A549 (cell line): ENCODE measurements around the gene TBC1D32. TPM values are rescaled to one million over a fixed set of nuclear protein-coding genes. Genes with fewer than 3 reads are reported as not detected.

Experiments
- ATAC-seq, 2 experiments: fragments of 200-7000 bp in 1 of 2; fragments of >200 bp in 1 of 2; cut with Nextera tagmentation in 1 of 2; cut with Tn5 transposase in 1 of 2; 3 replicates each; pipeline versions ENCODE4 v1.8.0 to v1.9.1; 2018 to 2020; ENCODE audit warnings: mild to moderate bottlenecking in 1 of 2, moderate library complexity in 1 of 2
- CTCF ChIA-PET: fragments of 300-600 bp; sonication (Branson Sonifier 250); formaldehyde crosslinking; extraction: SDS; loops from one replicate; lab custom pipeline; 2021; ENCODE audit warnings: antibody characterized with exemption, inconsistent platforms; lab: Yijun Ruan, JAX
- POLR2A ChIA-PET: fragments of 350-600 bp; formaldehyde crosslinking; extraction: SDS; loops from one replicate; lab custom pipeline; 2021; ENCODE audit warnings: antibody characterized with exemption, inconsistent platforms; lab: Yijun Ruan, JAX
- DNase-seq, 2 experiments: peaks; one replicate each; pipeline versions ENCODE4 v3.0.0 to v3.0.0-alpha.2; 2011 to 2016; ENCODE audit warnings: low read depth in 1 of 2, low spot score in 1 of 2
- FAIRE-seq: peaks from 2 replicates; lab custom pipeline; 2011; peaks lifted over from hg19 to GRCh38; lab: Jason Lieb, UNC
- H3K27ac ChIP-seq, 2 experiments: fragments of >200 bp; sonication (Bioruptor Twin); formaldehyde crosslinking; 3 replicates each; pipeline ENCODE4 v1.5.1; 2016 to 2017
- H3K4me1 ChIP-seq: fragments of >200 bp; sonication (Bioruptor Twin); formaldehyde crosslinking; 3 replicates; pipeline ENCODE4 v1.6.1; 2016
- H3K4me2 ChIP-seq: fragments of >200 bp; sonication (Bioruptor Twin); formaldehyde crosslinking; 3 replicates; pipeline ENCODE4 v1.6.1; 2016
- H3K4me3 ChIP-seq: fragments of >200 bp; sonication (Bioruptor Twin); formaldehyde crosslinking; 3 replicates; pipeline ENCODE4 v1.5.1; 2016
- H3K9me3 ChIP-seq: fragments of >200 bp; sonication (Bioruptor Twin); formaldehyde crosslinking; 3 replicates; pipeline ENCODE4 v1.6.1; 2016
- BCL3 ChIP-seq: fragments of >200 bp; sonication (Bioruptor Twin); formaldehyde crosslinking; IDR thresholded peaks from 3 replicates; pipeline ENCODE4 v1.6.1; 2016
- BHLHE40 ChIP-seq: IDR thresholded peaks from 2 replicates; pipeline ENCODE4 v1.6.1; 2012; ENCODE audit warnings: low read depth, low read length, inconsistent platforms
- E2F6 ChIP-seq: IDR thresholded peaks from 2 replicates; pipeline ENCODE4 v1.6.1; 2012; ENCODE audit warnings: low read depth, borderline replicate concordance
- ELK1 ChIP-seq: fragments of 150-350 bp; IDR thresholded peaks from 2 replicates; pipeline ENCODE4 v1.6.1; 2014; ENCODE audit warnings: low read depth, mild to moderate bottlenecking, low read length
- HES2 ChIP-seq: fragments of >200 bp; sonication (Bioruptor Twin); formaldehyde crosslinking; IDR thresholded peaks from 2 replicates; pipeline ENCODE4 v1.6.1; 2016
- JUNB ChIP-seq: fragments of >200 bp; sonication (Bioruptor Twin); formaldehyde crosslinking; IDR thresholded peaks from 2 replicates; pipeline ENCODE4 v1.6.1; 2016
- MAX ChIP-seq: IDR thresholded peaks from 2 replicates; pipeline ENCODE4 v1.6.1; 2012
- NFE2L2 ChIP-seq: fragments of 150-350 bp; conservative IDR thresholded peaks from 2 replicates; pipeline ENCODE4 v1.6.1; 2014; ENCODE audit warnings: low read length
- PHF8 ChIP-seq: fragments of 200-600 bp; sonication (generic); IDR thresholded peaks from 2 replicates; pipeline ENCODE4 v1.6.1; 2016; ENCODE audit warnings: low read depth, mild to moderate bottlenecking, antibody characterized with exemption, moderate library complexity, borderline replicate concordance
- POLR2AphosphoS2 ChIP-seq: conservative IDR thresholded peaks from 2 replicates; pipeline ENCODE4 v1.6.1; 2012; ENCODE audit warnings: low read length, improper control_type of control experiment, inconsistent platforms
- SREBF2 ChIP-seq: fragments of 450-650 bp; IDR thresholded peaks from 2 replicates; pipeline ENCODE4 v1.6.1; 2014; ENCODE audit warnings: mild to moderate bottlenecking, moderate library complexity
- USF2 ChIP-seq: fragments of 450-650 bp; IDR thresholded peaks from 2 replicates; pipeline ENCODE4 v1.6.1; 2014; ENCODE audit warnings: antibody characterized with exemption
- WGBS: methylation state at CpG from one replicate; pipeline ENCODE4 v1.1.6; 2017; ENCODE audit errors: missing lambda C conversion rate; 5-methylcytosine and 5-hydroxymethylcytosine counted together
- polyA plus RNA-seq, 4 experiments: library from polyadenylated mRNA; depleted of rRNA in 3 of 4; stranded (reverse); fragments of >200 nt; fragmentation: RNase III in 1 of 4; extraction: RNeasy Plus Mini Kit Qiagen cat#74134 plus additional on column Dnase treatment in 1 of 4; gene quantifications; 2 replicates in 3 of 4; 3 replicates in 1 of 4; pipeline ENCODE4 v1.2.3, GENCODE V29; 2011 to 2017

The TBC1D32 gene
- polyA plus RNA-seq, 2 of the 4 experiments (the other 2 are of a cell fraction), result 2.1 to 4.4 TPM

- TF ChIP-seq JUNB, result no peak
- TF ChIP-seq, all 56 proteins: peak for 0
Observed at GRCh38 chr6:121285041-121285440, 49.2 kb downstream of the TBC1D32 start (continued).

- TF ChIP-seq BHLHE40 (no peak), PHF8 (no peak), USF2 (no peak), NFE2L2 (no peak), MAX (no peak), SREBF2 (no peak), JUNB (no peak), ELK1 (no peak), BCL3 (no peak)
- H3K9me3 ChIP-seq, result no peaks in the 10 kb centered on the region
- no peak for ATAC-seq
- DNase-seq, result no peak
- ChIA-PET POLR2A (no interaction called here), CTCF (no interaction called here)
- H3K4me3 ChIP-seq, result no peak overlapping the region
- FAIRE-seq, result no peak
- WGBS, result 90% methylated on average over 3 of the region's 3 CpGs
- H3K27ac ChIP-seq, result no peak overlapping the region
- H3K4me2 ChIP-seq, result no peak overlapping the region
- no peaks in the 10 kb centered on the region for H3K4me1 ChIP-seq
Observed at GRCh38 chr6:121274666-121275295, 59.5 kb downstream of the TBC1D32 start.

- Histone ChIP-seq H3K4me3 (no peak overlapping the region), H3K4me2 (no peak overlapping the region), H3K9me3 (peaks cover 6% of the 10 kb centered on the region; the same call in 1 of the 3 replicates), H3K4me1 (no peaks in the 10 kb centered on the region), H3K27ac (no peak overlapping the region)
- ChIA-PET POLR2A (no interaction called here), CTCF (no interaction called here)
- FAIRE-seq (no peak), ATAC-seq (no peak), DNase-seq (no peak)
- no peak for TF ChIP-seq POLR2AphosphoS2
- TF ChIP-seq BHLHE40, result no peak
- TF ChIP-seq HES2, result no peak
- TF ChIP-seq E2F6, result no peak
- WGBS, result 38% methylated on average over 3 of the region's 3 CpGs
Observed at GRCh38 chr6:121263742-121264141, 70.5 kb downstream of the TBC1D32 start.

- no peak overlapping the region for H3K4me3 ChIP-seq
- H3K4me1 ChIP-seq, result no peaks in the 10 kb centered on the region
- no peak for ATAC-seq
- H3K27ac ChIP-seq, result no peak overlapping the region
- ChIA-PET CTCF (no interaction called here), POLR2A (no interaction called here)
- H3K4me2 ChIP-seq, result no peak overlapping the region
- peaks cover 6% of the 10 kb centered on the region; the same call in 1 of the 3 replicates for H3K9me3 ChIP-seq
- DNase-seq, result no peak
- no peak for TF ChIP-seq HES2
- FAIRE-seq, result no peak
- WGBS, result no CpG with 5 or more reads among the region's 9 CpGs
Observed at GRCh38 chr6:121260651-121261102, 73.6 kb downstream of the TBC1D32 start.
